GM23338 (cell line): ENCODE measurements around the gene MESD. TPM values are rescaled to one million over a fixed set of nuclear protein-coding genes. Genes with fewer than 3 reads are reported as not detected.

Source experiments
- ATAC-seq: fragments of 200-7000 bp; cut with Tn5 transposase; 3 replicates; pipeline ENCODE4 v1.9.1; 2020
- DNase-seq: peaks from one replicate; pipeline ENCODE4 v3.0.0-alpha.2; 2015; ENCODE audit warnings: low spot score
- H2AFZ ChIP-seq: fragments of 200-600 bp; sonication (generic); 2 replicates; pipeline ENCODE4 v1.8.0; 2016; ENCODE audit warnings: antibody characterized with exemption, mild to moderate bottlenecking, moderate library complexity
- H3F3A ChIP-seq: fragments of 200-600 bp; sonication (generic); replicated peaks from 2 replicates; pipeline ENCODE4 v1.8.0; 2017; ENCODE audit warnings: antibody characterized with exemption, mixed run types, low read depth
- H3K27ac ChIP-seq: fragments of 200-600 bp; sonication (generic); 2 replicates; pipeline ENCODE4 v1.6.1; 2016; ENCODE audit warnings: low read depth
- H3K27me3 ChIP-seq: fragments of 200-600 bp; sonication (generic); 2 replicates; pipeline ENCODE4 v1.8.0; 2016; ENCODE audit warnings: mild to moderate bottlenecking, mixed run types, moderate library complexity; ENCODE audit not compliant: insufficient read depth
- H3K36me3 ChIP-seq: fragments of 200-600 bp; sonication (generic); 2 replicates; pipeline ENCODE4 v1.8.0; 2016; ENCODE audit warnings: mild to moderate bottlenecking; ENCODE audit not compliant: insufficient read depth
- H3K4me1 ChIP-seq: fragments of 200-600 bp; sonication (generic); 2 replicates; pipeline ENCODE4 v1.8.0; 2016; ENCODE audit warnings: mild to moderate bottlenecking, moderate library complexity; ENCODE audit not compliant: insufficient read depth
- H3K4me2 ChIP-seq: fragments of 200-600 bp; sonication (generic); 2 replicates; pipeline ENCODE4 v1.7.1; 2017; ENCODE audit warnings: mixed run types
- H3K4me3 ChIP-seq: fragments of 200-600 bp; sonication (generic); 2 replicates; pipeline ENCODE4 v1.6.1; 2016; ENCODE audit warnings: mixed run types
- H3K79me2 ChIP-seq: fragments of 200-600 bp; sonication (generic); replicated peaks from 2 replicates; pipeline ENCODE4 v1.8.0; 2017; ENCODE audit warnings: mild to moderate bottlenecking; ENCODE audit not compliant: insufficient read depth
- H3K9me2 ChIP-seq: fragments of 200-600 bp; sonication (generic); 2 replicates; pipeline ENCODE4 v1.8.0; 2017; ENCODE audit not compliant: insufficient read depth
- H4K20me1 ChIP-seq: fragments of 200-600 bp; sonication (generic); replicated peaks from 2 replicates; pipeline ENCODE4 v1.8.0; 2017; ENCODE audit warnings: mild to moderate bottlenecking; ENCODE audit not compliant: insufficient read depth
- H3K27ac Mint-ChIP-seq: 2 replicates; pipeline ENCODE4 v1.8.0; 2020; ENCODE audit warnings: inconsistent platforms, mild to moderate bottlenecking, moderate library complexity, mixed read lengths
- H3K27me3 Mint-ChIP-seq: 3 replicates; pipeline ENCODE4 v1.8.0; 2022; ENCODE audit warnings: low read depth, mild to moderate bottlenecking, moderate library complexity, mixed read lengths, inconsistent platforms; ENCODE audit not compliant: insufficient read depth, poor library complexity
- H3K36me3 Mint-ChIP-seq: 3 replicates; pipeline ENCODE4 v1.8.0; 2021; ENCODE audit warnings: low read depth, mild to moderate bottlenecking, inconsistent platforms, moderate library complexity, mixed read lengths
- H3K4me1 Mint-ChIP-seq: 3 replicates; pipeline ENCODE4 v1.8.0; 2020; ENCODE audit warnings: mild to moderate bottlenecking, inconsistent platforms, mixed read lengths
- H3K4me3 Mint-ChIP-seq: 3 replicates; pipeline ENCODE4 v1.8.0; 2021; ENCODE audit warnings: moderate library complexity, mild to moderate bottlenecking, inconsistent platforms, mixed read lengths
- H3K9me3 Mint-ChIP-seq: 3 replicates; pipeline ENCODE4 v1.8.0; 2020; ENCODE audit warnings: moderate library complexity, mild to moderate bottlenecking, inconsistent platforms, mixed read lengths
- CREB1 ChIP-seq: fragments of 250-450 bp; sonication (Bioruptor Pico); IDR thresholded peaks from 2 replicates; pipeline ENCODE4 v1.5.0; 2020; ENCODE audit warnings: low read depth, mild to moderate bottlenecking, moderate library complexity
- EZH2 ChIP-seq: fragments of 200-600 bp; sonication (generic); IDR thresholded peaks from one replicate; pipeline ENCODE4 v1.8.0; 2017; ENCODE audit warnings: antibody characterized with exemption, mild to moderate bottlenecking, low read depth; ENCODE audit not compliant: unreplicated experiment
- EZH2phosphoT487 ChIP-seq: fragments of 200-600 bp; sonication (generic); IDR thresholded peaks from one replicate; pipeline ENCODE4 v1.8.1; 2018; ENCODE audit warnings: antibody characterized with exemption; ENCODE audit not compliant: unreplicated experiment
- JUNB ChIP-seq: IDR thresholded peaks from one replicate; pipeline ENCODE4 v1.6.1; 2016; ENCODE audit warnings: antibody characterized with exemption; ENCODE audit not compliant: unreplicated experiment
- NANOG ChIP-seq: IDR thresholded peaks from 2 replicates; pipeline ENCODE4 v1.6.1; 2016; ENCODE audit warnings: antibody characterized with exemption, borderline replicate concordance
- POLR2AphosphoS5 ChIP-seq: IDR thresholded peaks from 2 replicates; pipeline ENCODE4 v1.6.1; 2016; ENCODE audit warnings: antibody characterized with exemption, low read depth
- STAT1 ChIP-seq: IDR thresholded peaks from one replicate; pipeline ENCODE4 v1.6.1; 2016; ENCODE audit warnings: antibody characterized with exemption; ENCODE audit not compliant: unreplicated experiment
- ZNF114 ChIP-seq: fragments of 250-450 bp; sonication (Bioruptor Pico); IDR thresholded peaks from 2 replicates; pipeline ENCODE4 v1.5.0; 2020; ENCODE audit warnings: mild to moderate bottlenecking, moderate library complexity
- ZNF331 ChIP-seq: fragments of 250-450 bp; sonication (Bioruptor Pico); IDR thresholded peaks from 2 replicates; pipeline ENCODE4 v1.5.0; 2020; ENCODE audit warnings: low read depth, mild to moderate bottlenecking, moderate library complexity
- polyA plus RNA-seq: library from polyadenylated mRNA; unstranded; fragments of >200 nt; fragmentation: Nextera tagmentation; extraction: Ambion mirVana; gene quantifications from 2 replicates; pipeline ENCODE4 v1.2.1, GENCODE V29; 2016
- total RNA-seq: library from RNA; depleted of rRNA; stranded (reverse); fragments of >200 nt; shearing (Covaris generic); gene quantifications from 2 replicates; pipeline ENCODE4 v1.2.3, GENCODE V29; 2014
- TF ChIP-seq, protein P1 (sequence below): IDR thresholded peaks from 2 replicates; pipeline ENCODE4 v1.6.1; 2016; ENCODE audit warnings: antibody characterized with exemption
- TF ChIP-seq, protein P2 (sequence below): fragments of 250-450 bp; sonication (Bioruptor Pico); IDR thresholded peaks from 2 replicates; pipeline ENCODE4 v1.5.0; 2020; ENCODE audit warnings: mild to moderate bottlenecking, moderate library complexity
- TF ChIP-seq, protein P3 (sequence below), 2 experiments: fragments of 200-600 bp in 1 of 2; sonication (generic) in 1 of 2; conservative IDR thresholded peaks; 2 replicates each; pipeline versions ENCODE4 v1.5.1 to v1.6.1; 2016 to 2017; ENCODE audit warnings: antibody characterized with exemption in 2 of 2, low read depth in 2 of 2, mild to moderate bottlenecking in 2 of 2, moderate library complexity in 1 of 2
- TF ChIP-seq, protein P4 (sequence below): IDR thresholded peaks from one replicate; pipeline ENCODE4 v1.6.1; 2018; ENCODE audit warnings: antibody characterized with exemption; ENCODE audit not compliant: unreplicated experiment

The MESD gene
- total and polyA plus RNA-seq, 2 experiments from 2014 or later = 25.6 to 52.7 TPM

DNA sequence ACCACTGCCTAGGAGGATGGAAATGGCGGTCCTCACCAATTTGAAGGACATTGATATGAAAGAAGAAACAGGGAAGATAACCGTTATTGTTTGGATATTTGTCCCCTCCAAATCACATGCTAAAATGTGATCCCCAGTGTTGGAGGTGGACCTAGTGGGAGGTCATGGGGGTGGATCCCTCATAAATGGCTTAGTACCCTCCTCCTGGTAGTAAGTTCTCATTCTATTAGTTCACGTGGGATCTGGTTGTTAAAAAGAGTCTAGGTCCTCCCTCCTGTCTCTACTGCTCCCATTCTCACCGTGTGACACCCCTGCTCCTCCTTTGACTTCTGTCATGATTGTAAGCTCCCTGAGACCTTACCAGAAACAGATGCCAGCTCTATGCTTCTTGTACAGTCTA is 41.6 kb upstream of the MESD start:
- Histone ChIP-seq H3K9me2 (0 out of 2 replicates have a peak, but pooled peaks cover 2% of the 10 kb centered on the region), H3K36me3 (no peaks in the 10 kb centered on the region), H3K4me2 (no peak overlapping the region), H3K4me3 (no peak overlapping the region), H3K4me1 (no peaks in the 10 kb centered on the region; the same call in 1 of the 2 replicates), H3K27ac (no peak overlapping the region), H3K79me2 (no peaks in the 10 kb centered on the region), H4K20me1 (no peaks in the 10 kb centered on the region), H2AFZ (no peak overlapping the region), H3F3A (no peaks in the 10 kb centered on the region), H3K27me3 (no peaks in the 10 kb centered on the region)
- Mint-ChIP-seq H3K27me3 (peaks cover 2% of the 10 kb centered on the region), H3K4me3 (no peak overlapping the region), H3K27ac (no peak overlapping the region), H3K9me3 (peaks cover 10% of the 10 kb centered on the region), H3K36me3 (peaks cover 11% of the 10 kb centered on the region; the same call in 2 of the 3 replicates), H3K4me1 (peaks cover 11% of the 10 kb centered on the region)
- DNase-seq (no peak), ATAC-seq (no peak)
- TF ChIP-seq POLR2AphosphoS5 = no peak
- TF ChIP-seq, protein P1, sequence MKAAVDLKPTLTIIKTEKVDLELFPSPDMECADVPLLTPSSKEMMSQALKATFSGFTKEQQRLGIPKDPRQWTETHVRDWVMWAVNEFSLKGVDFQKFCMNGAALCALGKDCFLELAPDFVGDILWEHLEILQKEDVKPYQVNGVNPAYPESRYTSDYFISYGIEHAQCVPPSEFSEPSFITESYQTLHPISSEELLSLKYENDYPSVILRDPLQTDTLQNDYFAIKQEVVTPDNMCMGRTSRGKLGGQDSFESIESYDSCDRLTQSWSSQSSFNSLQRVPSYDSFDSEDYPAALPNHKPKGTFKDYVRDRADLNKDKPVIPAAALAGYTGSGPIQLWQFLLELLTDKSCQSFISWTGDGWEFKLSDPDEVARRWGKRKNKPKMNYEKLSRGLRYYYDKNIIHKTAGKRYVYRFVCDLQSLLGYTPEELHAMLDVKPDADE = no peak
- no peak for TF ChIP-seq EZH2
- no peak for TF ChIP-seq CREB1 (CRISPR knock-in tag)
- TF ChIP-seq STAT1 = no peak
- TF ChIP-seq EZH2phosphoT487 = no peak
- TF ChIP-seq NANOG = no peak
- TF ChIP-seq, protein P2, sequence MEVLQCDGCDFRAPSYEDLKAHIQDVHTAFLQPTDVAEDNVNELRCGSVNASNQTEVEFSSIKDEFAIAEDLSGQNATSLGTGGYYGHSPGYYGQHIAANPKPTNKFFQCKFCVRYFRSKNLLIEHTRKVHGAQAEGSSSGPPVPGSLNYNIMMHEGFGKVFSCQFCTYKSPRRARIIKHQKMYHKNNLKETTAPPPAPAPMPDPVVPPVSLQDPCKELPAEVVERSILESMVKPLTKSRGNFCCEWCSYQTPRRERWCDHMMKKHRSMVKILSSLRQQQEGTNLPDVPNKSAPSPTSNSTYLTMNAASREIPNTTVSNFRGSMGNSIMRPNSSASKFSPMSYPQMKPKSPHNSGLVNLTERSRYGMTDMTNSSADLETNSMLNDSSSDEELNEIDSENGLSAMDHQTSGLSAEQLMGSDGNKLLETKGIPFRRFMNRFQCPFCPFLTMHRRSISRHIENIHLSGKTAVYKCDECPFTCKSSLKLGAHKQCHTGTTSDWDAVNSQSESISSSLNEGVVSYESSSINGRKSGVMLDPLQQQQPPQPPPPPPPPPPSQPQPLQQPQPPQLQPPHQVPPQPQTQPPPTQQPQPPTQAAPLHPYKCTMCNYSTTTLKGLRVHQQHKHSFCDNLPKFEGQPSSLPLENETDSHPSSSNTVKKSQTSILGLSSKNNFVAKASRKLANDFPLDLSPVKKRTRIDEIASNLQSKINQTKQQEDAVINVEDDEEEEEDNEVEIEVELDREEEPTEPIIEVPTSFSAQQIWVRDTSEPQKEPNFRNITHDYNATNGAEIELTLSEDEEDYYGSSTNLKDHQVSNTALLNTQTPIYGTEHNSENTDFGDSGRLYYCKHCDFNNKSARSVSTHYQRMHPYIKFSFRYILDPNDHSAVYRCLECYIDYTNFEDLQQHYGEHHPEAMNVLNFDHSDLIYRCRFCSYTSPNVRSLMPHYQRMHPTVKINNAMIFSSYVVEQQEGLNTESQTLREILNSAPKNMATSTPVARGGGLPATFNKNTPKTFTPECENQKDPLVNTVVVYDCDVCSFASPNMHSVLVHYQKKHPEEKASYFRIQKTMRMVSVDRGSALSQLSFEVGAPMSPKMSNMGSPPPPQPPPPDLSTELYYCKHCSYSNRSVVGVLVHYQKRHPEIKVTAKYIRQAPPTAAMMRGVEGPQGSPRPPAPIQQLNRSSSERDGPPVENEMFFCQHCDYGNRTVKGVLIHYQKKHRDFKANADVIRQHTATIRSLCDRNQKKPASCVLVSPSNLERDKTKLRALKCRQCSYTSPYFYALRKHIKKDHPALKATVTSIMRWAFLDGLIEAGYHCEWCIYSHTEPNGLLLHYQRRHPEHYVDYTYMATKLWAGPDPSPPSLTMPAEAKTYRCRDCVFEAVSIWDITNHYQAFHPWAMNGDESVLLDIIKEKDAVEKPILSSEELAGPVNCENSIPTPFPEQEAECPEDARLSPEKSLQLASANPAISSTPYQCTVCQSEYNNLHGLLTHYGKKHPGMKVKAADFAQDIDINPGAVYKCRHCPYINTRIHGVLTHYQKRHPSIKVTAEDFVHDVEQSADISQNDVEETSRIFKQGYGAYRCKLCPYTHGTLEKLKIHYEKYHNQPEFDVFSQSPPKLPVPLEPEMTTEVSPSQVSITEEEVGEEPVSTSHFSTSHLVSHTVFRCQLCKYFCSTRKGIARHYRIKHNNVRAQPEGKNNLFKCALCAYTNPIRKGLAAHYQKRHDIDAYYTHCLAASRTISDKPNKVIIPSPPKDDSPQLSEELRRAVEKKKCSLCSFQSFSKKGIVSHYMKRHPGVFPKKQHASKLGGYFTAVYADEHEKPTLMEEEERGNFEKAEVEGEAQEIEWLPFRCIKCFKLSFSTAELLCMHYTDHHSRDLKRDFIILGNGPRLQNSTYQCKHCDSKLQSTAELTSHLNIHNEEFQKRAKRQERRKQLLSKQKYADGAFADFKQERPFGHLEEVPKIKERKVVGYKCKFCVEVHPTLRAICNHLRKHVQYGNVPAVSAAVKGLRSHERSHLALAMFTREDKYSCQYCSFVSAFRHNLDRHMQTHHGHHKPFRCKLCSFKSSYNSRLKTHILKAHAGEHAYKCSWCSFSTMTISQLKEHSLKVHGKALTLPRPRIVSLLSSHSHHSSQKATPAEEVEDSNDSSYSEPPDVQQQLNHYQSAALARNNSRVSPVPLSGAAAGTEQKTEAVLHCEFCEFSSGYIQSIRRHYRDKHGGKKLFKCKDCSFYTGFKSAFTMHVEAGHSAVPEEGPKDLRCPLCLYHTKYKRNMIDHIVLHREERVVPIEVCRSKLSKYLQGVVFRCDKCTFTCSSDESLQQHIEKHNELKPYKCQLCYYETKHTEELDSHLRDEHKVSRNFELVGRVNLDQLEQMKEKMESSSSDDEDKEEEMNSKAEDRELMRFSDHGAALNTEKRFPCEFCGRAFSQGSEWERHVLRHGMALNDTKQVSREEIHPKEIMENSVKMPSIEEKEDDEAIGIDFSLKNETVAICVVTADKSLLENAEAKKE = no peak
- TF ChIP-seq, protein P3, sequence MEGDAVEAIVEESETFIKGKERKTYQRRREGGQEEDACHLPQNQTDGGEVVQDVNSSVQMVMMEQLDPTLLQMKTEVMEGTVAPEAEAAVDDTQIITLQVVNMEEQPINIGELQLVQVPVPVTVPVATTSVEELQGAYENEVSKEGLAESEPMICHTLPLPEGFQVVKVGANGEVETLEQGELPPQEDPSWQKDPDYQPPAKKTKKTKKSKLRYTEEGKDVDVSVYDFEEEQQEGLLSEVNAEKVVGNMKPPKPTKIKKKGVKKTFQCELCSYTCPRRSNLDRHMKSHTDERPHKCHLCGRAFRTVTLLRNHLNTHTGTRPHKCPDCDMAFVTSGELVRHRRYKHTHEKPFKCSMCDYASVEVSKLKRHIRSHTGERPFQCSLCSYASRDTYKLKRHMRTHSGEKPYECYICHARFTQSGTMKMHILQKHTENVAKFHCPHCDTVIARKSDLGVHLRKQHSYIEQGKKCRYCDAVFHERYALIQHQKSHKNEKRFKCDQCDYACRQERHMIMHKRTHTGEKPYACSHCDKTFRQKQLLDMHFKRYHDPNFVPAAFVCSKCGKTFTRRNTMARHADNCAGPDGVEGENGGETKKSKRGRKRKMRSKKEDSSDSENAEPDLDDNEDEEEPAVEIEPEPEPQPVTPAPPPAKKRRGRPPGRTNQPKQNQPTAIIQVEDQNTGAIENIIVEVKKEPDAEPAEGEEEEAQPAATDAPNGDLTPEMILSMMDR (conservative IDR thresholded peaks at IDR 0.05; ENCODE audit: low read depth in 2 of 2) = no peak
- no peak for TF ChIP-seq ZNF331 (CRISPR knock-in tag)
- TF ChIP-seq, protein P4, sequence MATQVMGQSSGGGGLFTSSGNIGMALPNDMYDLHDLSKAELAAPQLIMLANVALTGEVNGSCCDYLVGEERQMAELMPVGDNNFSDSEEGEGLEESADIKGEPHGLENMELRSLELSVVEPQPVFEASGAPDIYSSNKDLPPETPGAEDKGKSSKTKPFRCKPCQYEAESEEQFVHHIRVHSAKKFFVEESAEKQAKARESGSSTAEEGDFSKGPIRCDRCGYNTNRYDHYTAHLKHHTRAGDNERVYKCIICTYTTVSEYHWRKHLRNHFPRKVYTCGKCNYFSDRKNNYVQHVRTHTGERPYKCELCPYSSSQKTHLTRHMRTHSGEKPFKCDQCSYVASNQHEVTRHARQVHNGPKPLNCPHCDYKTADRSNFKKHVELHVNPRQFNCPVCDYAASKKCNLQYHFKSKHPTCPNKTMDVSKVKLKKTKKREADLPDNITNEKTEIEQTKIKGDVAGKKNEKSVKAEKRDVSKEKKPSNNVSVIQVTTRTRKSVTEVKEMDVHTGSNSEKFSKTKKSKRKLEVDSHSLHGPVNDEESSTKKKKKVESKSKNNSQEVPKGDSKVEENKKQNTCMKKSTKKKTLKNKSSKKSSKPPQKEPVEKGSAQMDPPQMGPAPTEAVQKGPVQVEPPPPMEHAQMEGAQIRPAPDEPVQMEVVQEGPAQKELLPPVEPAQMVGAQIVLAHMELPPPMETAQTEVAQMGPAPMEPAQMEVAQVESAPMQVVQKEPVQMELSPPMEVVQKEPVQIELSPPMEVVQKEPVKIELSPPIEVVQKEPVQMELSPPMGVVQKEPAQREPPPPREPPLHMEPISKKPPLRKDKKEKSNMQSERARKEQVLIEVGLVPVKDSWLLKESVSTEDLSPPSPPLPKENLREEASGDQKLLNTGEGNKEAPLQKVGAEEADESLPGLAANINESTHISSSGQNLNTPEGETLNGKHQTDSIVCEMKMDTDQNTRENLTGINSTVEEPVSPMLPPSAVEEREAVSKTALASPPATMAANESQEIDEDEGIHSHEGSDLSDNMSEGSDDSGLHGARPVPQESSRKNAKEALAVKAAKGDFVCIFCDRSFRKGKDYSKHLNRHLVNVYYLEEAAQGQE = no peak
- TF ChIP-seq JUNB = no peak
- no peak for TF ChIP-seq ZNF114 (CRISPR knock-in tag)
